Nephron (organoid): ENCODE data around the gene KRTAP10-1.

ENCODE experiments used
- H3K27ac Mint-ChIP-seq, 3 experiments: 2 replicates each; pipeline ENCODE4 v1.8.0; 2020; ENCODE audit warnings: mixed read lengths in 3 of 3, mild to moderate bottlenecking in 2 of 3, moderate library complexity in 1 of 3
- H3K27me3 Mint-ChIP-seq: 2 replicates; pipeline ENCODE4 v1.8.0; 2021; ENCODE audit warnings: low read depth, mild to moderate bottlenecking, moderate library complexity, mixed read lengths
- H3K36me3 Mint-ChIP-seq: 2 replicates; pipeline ENCODE4 v1.8.0; 2020; ENCODE audit warnings: low read depth, mixed read lengths
- H3K4me1 Mint-ChIP-seq: 2 replicates; pipeline ENCODE4 v1.8.0; 2020; ENCODE audit warnings: mixed read lengths
- H3K4me3 Mint-ChIP-seq, 3 experiments: 2 replicates each; pipeline ENCODE4 v1.8.0; 2020; ENCODE audit warnings: mild to moderate bottlenecking in 3 of 3, mixed read lengths in 3 of 3, moderate library complexity in 2 of 3
- H3K9me3 Mint-ChIP-seq: 2 replicates; pipeline ENCODE4 v1.8.0; 2020; ENCODE audit warnings: mixed read lengths
- CTCF ChIP-seq, 3 experiments: fragments of 200-600 bp; sonication (generic); IDR thresholded peaks; one replicate each; pipeline ENCODE4 v1.5.0; 2021; ENCODE audit warnings: antibody characterized with exemption in 3 of 3; ENCODE audit not compliant: unreplicated experiment in 3 of 3

Gene KRTAP10-1

DNA sequence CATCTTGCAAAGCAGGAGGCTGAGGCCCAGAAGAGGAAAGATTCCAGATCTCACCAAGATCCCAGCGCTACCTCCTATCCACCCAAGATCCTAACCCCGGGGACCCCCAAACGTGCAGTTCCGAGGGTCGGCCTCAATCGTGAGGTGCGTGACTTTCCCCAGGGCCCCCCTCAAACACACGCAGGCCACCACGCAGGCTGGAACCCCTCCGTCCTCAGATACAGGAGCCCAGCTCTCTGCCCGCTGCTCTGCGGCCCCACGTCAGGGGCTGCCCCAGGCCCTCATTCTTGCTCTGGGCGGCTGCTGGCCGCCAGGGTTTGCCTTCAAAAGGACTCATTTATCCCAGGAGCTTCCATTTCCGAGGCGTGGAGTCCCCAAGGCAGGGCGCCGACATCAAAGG lies 39.9 kb downstream of the KRTAP10-1 start:
- Mint-ChIP-seq H3K27me3 (peaks cover 22% of the 10 kb centered on the region), H3K36me3 (peaks cover 4% of the 10 kb centered on the region), H3K4me1 (peaks cover 19% of the 10 kb centered on the region), H3K9me3 (peaks cover 5% of the 10 kb centered on the region), H3K27ac (no peak overlapping the region), H3K4me3 (no peak overlapping the region)
- TF ChIP-seq CTCF (IDR thresholded peaks at IDR 0.05; ENCODE audit: unreplicated experiment in 3 of 3), result no peak

DNA sequence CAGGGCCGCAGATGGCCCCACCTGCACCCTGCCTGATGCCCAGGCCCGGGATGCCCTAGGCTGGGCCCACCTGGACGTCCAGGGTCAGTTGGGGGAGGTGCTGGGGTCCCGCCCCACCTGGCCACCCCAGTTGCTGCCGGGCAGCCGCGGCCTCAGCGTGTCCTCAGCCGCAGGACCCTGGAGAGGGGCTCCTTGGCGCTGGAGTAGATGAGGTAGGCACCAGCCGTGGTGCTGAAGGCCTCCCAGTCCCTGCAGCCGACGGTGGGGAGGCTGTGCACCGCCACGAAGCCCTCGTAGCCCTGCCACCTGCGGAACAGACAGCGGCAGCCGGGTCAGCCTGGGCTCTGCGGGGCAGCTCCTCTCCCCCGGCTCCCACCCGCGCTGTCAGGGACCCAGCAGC lies 40.4 kb downstream of the KRTAP10-1 start:
- Mint-ChIP-seq H3K9me3 (peaks cover 5% of the 10 kb centered on the region), H3K4me3 (no peak overlapping the region), H3K27me3 (peaks cover 25% of the 10 kb centered on the region), H3K4me1 (peaks cover 19% of the 10 kb centered on the region), H3K27ac (no peak overlapping the region), H3K36me3 (peaks cover 4% of the 10 kb centered on the region)
- no peak for TF ChIP-seq CTCF (IDR thresholded peaks at IDR 0.05; ENCODE audit: unreplicated experiment in 3 of 3)

DNA sequence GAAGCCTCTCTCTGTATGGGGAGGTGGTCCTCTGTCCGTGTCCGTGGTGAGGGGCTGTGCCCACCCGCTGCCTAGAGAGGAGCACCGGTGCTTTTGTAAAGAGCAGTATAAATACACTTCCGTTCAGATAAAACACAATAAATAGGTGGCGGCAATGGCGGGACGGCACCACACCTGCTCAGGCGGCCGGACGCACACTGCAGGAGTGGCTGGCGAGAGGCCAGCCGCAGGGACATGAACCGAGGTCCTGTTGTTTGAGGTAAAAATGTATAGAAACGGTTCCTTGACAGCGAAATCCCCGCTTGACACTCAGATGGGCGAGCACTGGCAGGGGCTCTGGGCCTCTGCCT lies 40.8 kb downstream of the KRTAP10-1 start:
- Mint-ChIP-seq H3K9me3 (peaks cover 5% of the 10 kb centered on the region), H3K27me3 (peaks cover 26% of the 10 kb centered on the region), H3K27ac (no peak overlapping the region), H3K4me3 (no peak overlapping the region), H3K4me1 (peaks cover 19% of the 10 kb centered on the region), H3K36me3 (peaks cover 4% of the 10 kb centered on the region)
- no peak for TF ChIP-seq CTCF (IDR thresholded peaks at IDR 0.05; ENCODE audit: unreplicated experiment in 3 of 3)

- H3K4me1 Mint-ChIP-seq, result peaks cover 19% of the 10 kb centered on the region
- TF ChIP-seq CTCF (IDR thresholded peaks at IDR 0.05; ENCODE audit: unreplicated experiment in 3 of 3), result no peak
Observed at GRCh38 chr21:44498280-44499210, 41.5 kb downstream of the KRTAP10-1 start.

GRCh38 chr21:44497703-44498126 lies 42.3 kb downstream of the KRTAP10-1 start:
- no peak overlapping the region for H3K4me3 Mint-ChIP-seq
- H3K4me1 Mint-ChIP-seq, result peaks cover 19% of the 10 kb centered on the region
- H3K36me3 Mint-ChIP-seq, result peaks cover 9% of the 10 kb centered on the region
- peaks cover 26% of the 10 kb centered on the region for H3K27me3 Mint-ChIP-seq
- no peak for TF ChIP-seq CTCF (IDR thresholded peaks at IDR 0.05; ENCODE audit: unreplicated experiment in 3 of 3)
- H3K9me3 Mint-ChIP-seq, result peaks cover 10% of the 10 kb centered on the region
- peak overlapping the region in 1 of 3 experiments; percentile 51 for H3K27ac Mint-ChIP-seq

More at GRCh38 chr21:44498280-44499210, 41.5 kb downstream of the KRTAP10-1 start:
- Mint-ChIP-seq H3K9me3 (peaks cover 5% of the 10 kb centered on the region), H3K4me3 (no peak overlapping the region), H3K27me3 (peaks cover 26% of the 10 kb centered on the region), H3K27ac (no peak overlapping the region), H3K36me3 (peaks cover 4% of the 10 kb centered on the region)
